Inflammatory macrophage treated with lipopolysaccharide for 4 hours (primary cell): ENCODE measurements around the gene RSPH6A.

Source experiments
- DNase-seq: peaks from one replicate; pipeline ENCODE4 v3.0.0-alpha.2; 2020

The RSPH6A gene

DNA sequence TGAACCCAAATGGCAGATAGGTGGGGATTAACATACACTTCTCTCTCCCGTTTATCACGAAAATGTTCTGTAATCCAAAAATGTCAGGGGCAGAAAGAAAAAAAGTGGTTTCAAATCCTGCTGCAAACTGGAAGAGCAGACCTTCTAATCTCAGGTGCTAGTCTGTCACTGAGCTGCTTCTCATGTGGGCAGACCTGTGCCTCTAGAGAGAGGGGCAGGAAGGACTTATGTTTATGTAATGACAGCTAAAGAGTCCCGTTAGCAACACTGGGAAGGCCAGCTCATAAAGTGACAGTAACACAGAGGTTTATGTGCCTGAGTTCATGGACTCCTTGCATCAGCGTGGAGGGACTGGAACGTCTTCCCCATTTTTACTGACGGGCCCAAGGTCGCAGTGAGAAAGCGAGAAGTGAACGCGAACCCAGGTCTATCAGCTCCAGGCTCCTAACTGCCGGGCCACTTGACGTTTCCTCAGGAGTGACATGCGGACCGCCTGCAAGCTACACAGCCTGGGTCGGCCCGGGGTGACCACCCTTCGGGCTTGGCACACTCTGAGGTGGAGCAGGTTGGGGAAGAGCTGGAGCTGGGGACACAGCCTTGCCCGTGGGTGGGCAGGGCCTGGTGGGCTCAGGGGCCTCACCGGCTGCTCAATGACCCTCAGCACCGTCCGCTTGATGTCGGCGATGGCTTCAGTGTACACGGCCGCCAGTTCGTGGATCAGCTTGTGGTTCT, 9.6 kb upstream of the RSPH6A start:
- DNase-seq = no peak

DNA sequence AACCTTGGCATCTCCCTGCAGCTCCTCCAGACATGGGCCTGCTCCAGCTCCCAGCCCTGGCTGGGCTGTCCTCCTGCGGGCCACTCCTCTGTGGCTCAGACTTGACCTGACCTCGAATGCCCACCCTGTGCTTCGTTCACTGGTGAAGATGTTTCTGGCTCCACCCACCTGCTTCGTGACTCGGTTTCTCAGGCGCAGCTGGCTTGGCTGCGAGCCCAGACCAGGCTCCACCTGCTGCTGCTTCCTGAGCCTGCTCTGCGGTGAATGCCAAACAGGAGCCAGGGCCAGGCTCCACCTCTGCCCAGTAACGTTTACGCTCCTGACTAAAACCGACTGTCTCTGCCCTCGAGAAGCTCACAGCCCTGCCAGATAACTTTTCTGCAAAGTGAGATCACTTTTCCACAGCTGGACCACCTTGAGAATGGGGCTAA, 8.9 kb upstream of the RSPH6A start:
- no peak for DNase-seq

GRCh38 chr19:45823182-45823581, 8.1 kb upstream of the RSPH6A start:
- DNase-seq = no peak

DNA sequence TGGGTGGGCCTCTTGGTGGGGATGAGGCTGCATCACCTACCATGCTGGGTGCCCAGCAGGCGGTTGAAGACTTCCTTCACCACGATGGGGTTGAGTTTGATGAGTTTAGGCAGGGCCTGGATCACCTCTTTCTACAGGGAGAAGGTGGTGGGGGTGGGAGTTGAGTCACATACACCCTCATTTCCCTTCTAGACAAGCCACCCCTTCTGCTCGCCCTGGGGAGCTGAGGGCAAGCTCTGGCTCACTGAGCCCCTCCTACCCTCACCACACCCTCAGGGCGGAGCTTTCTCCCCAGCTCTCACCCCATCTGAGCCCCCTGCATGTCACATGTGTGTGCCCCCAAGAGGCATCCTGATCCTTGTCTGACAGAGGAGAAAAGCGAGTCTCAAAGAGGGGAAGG, 7.6 kb upstream of the RSPH6A start:
- DNase-seq = no peak

DNA sequence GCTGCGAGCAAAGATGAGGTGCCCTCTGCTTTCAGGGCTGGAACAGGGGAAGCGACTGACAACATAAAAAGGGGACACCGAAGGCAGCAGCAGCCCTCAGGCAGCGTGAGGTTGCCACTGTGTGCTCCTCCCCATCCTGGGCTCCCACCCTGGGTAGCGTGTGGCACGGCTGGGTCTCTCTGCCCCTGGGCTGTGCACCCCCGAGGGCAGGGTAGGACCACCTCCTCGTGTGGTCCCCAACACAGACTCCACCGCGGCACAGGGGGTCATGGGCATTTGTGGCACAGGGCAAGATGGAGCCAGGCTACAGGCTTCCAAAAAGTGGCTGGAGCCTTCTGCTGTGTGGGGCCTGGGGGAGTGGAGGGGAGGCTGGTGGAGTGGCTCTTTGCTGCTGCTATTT, 6.5 kb upstream of the RSPH6A start:
- no peak for DNase-seq

- no peak for DNase-seq
These were observed 6.0 kb upstream of the RSPH6A start for GRCh38 chr19:45821103-45821521.

GRCh38 chr19:45820413-45821102, 5.5 kb upstream of the RSPH6A start:
- no peak for DNase-seq

GRCh38 chr19:45819769-45820168, 4.7 kb upstream of the RSPH6A start:
- DNase-seq = no peak

DNA sequence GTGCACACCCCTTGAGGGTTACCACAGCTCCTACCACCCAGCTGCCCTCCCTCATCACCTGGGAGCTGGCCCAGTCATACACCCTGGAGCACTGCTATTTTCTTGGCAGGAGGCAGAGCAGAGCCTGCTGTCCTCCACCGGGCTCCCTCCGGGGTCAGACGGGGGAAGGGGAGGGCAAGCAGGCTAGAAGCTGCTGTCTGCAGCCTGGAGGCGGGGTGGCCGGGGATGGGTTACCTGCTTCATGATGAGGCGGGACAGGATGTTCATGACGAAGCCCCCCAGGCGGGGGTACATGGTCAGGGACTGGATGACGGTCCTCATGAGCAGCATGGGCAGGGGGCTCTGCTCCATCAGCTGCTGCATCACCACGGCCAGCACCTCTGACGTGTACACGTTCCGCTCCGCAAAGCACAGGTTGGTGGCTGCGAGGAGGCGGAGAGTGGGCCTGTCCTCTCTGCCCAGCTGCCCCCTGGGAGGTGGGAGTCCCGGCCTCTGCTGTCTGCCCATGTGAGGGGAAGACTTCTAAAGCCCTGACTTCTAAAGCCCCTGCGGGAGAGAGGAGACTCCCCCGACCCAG, 2.7 kb upstream of the RSPH6A start:
- no peak for DNase-seq

DNA sequence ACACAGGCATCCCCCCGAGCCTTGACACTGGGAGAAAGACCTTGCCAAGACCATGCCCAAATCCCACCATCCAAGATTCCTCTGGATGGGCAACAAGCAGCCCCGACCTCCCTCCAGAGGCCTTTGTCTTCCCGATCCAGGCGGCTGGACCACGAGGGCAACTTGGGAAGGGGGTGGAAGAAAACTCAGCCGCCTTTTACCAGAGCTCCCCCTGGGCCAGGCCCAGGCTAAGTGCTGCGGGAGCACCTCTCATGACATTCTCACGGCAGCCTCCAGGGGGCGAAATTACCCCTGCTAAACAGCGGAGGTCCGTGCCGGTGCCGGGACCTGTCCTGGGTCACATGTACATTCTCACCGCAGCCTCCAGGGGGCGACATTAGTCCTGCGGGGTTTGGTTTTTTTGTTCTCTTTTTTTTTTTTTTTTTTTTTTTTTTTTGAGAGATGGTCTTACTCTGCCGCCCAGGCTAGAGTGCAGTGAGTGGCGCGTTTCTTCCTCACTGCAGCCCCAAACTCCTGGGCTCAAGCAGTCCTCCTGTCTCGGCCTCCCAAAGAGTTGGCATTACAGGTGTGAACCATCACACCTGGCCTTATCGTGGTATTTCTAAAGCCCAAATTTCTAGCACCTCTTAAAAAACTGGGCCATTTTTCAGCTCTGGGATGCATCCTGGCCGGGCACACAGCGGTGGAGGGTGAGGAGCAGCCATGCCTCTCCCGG, 2.1 kb upstream of the RSPH6A start:
- DNase-seq = peak; percentile 92

- no peak for DNase-seq
These were observed 1.3 kb upstream of the RSPH6A start for GRCh38 chr19:45816236-45817009.

GRCh38 chr19:45815481-45816216, 541 bp upstream of the RSPH6A start:
- no peak for DNase-seq

DNA sequence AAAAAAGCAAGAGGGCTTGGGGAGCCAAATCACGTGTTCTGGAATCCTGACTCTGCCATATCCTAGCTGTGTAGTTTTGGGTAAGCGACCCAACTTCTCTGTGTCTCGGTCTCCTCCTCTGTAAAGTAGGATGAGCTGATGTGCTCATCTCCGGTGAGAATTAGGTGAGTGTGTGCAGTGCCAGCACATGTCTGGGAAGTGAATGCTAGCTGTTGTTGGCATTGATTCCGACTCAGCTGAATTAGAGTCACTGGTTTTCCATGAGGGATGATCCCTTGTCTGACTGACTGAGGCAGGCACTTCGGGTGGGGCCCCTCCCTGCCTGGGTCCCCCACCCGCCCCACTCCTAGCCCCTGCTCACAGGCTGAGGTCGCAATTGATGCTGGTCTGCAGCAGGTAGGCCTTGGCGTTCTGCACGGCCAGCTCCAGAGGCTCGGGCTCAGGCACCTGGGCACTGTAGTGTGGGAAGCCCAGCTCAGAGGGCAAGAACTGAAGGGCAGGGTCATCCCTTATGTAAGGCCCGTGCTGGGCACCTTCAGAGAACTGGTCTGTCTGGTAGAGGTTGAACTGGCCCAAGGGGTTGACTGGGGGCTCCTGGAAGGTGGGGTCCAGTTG, 835 bp downstream of the RSPH6A start:
- no peak for DNase-seq

- DNase-seq = no peak
These were observed 2.8 kb downstream of the RSPH6A start for GRCh38 chr19:45812297-45812696.

- DNase-seq = peak; percentile 20
These were observed 5.4 kb downstream of the RSPH6A start for GRCh38 chr19:45809643-45810159.

- DNase-seq = no peak
These were observed 9.4 kb downstream of the RSPH6A start for GRCh38 chr19:45805719-45806118.

- no peak for DNase-seq
These were observed 10.2 kb downstream of the RSPH6A start for GRCh38 chr19:45804959-45805230.

DNA sequence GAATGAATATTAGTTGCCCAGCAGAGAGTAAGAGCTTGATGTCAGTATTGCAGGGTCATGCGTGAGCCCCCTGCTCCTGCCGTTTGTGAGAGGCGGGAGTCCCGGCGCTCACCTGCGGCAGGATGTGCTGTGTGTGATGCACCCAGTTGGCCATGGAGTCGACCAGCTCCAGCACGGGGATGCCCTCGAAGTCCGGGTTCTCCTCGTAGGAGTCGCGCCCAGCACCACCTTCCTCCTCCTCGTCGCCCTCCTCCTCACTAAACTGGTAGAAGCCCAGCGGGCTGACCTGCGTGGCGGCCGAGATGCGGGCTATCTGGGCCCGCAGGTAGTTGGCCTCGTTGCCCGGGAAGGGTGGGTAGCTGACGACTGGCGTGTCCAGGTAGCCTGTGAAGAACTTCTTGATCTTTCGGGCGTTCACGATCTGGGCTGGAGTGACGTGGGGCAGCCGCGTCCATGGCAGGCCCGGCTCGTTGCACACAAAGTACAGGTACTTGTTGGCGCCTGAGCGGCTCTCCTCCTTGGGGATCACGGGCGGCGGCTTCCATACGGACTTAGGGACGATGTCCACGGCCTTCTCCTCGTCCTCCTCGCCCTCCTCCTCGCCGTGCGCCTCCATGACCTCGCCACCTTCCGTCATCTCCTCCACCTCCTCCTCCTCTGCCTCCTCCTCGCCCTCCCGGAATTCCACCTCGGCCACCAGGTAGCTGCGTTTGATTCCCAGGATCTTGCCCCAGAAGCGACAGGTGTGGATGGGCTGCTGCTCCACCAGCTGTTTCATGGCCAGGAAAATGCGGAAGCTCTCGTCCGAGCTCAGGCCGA, 10.8 kb downstream of the RSPH6A start:
- DNase-seq = no peak

- DNase-seq = no peak
These were observed 13.4 kb downstream of the RSPH6A start for GRCh38 chr19:45801603-45802175.

GRCh38 chr19:45800070-45800553, 15.0 kb downstream of the RSPH6A start:
- peak; percentile 33 for DNase-seq
